ENCODE measurements around the gene DSCAML1.

GRCh38 chr11:117475716-117476530 is 321.1 kb downstream of the DSCAML1 start:
- no peak for TF ChIP-seq POLR2A (IDR thresholded peaks at IDR 0.05)
- TF ChIP-seq CTCF (IDR thresholded peaks at IDR 0.05), result no peak
